Stimulated activated naive CD8-positive, alpha-beta T cell treated with anti-CD3 and anti-CD28 coated beads, Interleukin-15, Interleukin-2, amounts not matched to agents 100 U/mL and 50 U/mL, for 24 hours (primary cell): ENCODE measurements around the gene CHD8.
"Not testable (repeated sequence)": the region's sequence is repeated elsewhere in the genome, so short reads cannot be mapped to it uniquely, and the experiment has no call there.

Experiments used
- ATAC-seq: fragments of 150-1000 bp; cut with Tn5 transposase; one replicate; pipeline ENCODE4 v1.10.0; 2021
- DNase-seq: peaks from one replicate; pipeline ENCODE4 v3.0.0; 2021

The CHD8 gene

GRCh38 chr14:21455912-21456667 is at the start of gene CHD8:
Gene CHD8 (minus strand): TSS chr14:21456123. CDS start chr14:21431643, 24,480 bp downstream.
- DNase-seq (peak; percentile 98), ATAC-seq (peak; percentile 99)

GRCh38 chr14:21505012-21505553 is 49.2 kb upstream of the CHD8 start:
- ATAC-seq (peak; percentile 67), DNase-seq (no peak)

GRCh38 chr14:21503376-21503775 is 47.5 kb upstream of the CHD8 start:
- DNase-seq (no peak), ATAC-seq (no peak)

GRCh38 chr14:21501568-21501967 is 45.6 kb upstream of the CHD8 start:
- DNase-seq = no peak
- no peak for ATAC-seq

GRCh38 chr14:21498540-21499526 is 42.9 kb upstream of the CHD8 start:
- ATAC-seq (peak; percentile 50), DNase-seq (no peak)

GRCh38 chr14:21496453-21496852 is 40.5 kb upstream of the CHD8 start:
- ATAC-seq (no peak), DNase-seq (no peak)

- no peak for DNase-seq
- no peak for ATAC-seq
These were observed 39.2 kb upstream of the CHD8 start for GRCh38 chr14:21494902-21495762.

GRCh38 chr14:21486640-21487087 is 30.7 kb upstream of the CHD8 start:
- no peak for ATAC-seq
- DNase-seq = no peak

- ATAC-seq = peak; percentile 100
These were observed 21.2 kb upstream of the CHD8 start, which contains the start of the genes RAB2B and TOX4 for GRCh38 chr14:21476925-21477681. Gene RAB2B (minus strand): TSS chr14:21476959. CDS start chr14:21476872, 87 bp downstream. Gene TOX4 (plus strand): TSS chr14:21477195. CDS start chr14:21477279, 84 bp downstream.

GRCh38 chr14:21476523-21476924 is 20.6 kb upstream of the CHD8 start:
- DNase-seq (peak; percentile 88), ATAC-seq (peak; percentile 51)

More at GRCh38 chr14:21476925-21477681, 21.2 kb upstream of the CHD8 start, which contains the start of the genes RAB2B and TOX4:
- DNase-seq = peak; percentile 92

GRCh38 chr14:21475767-21476522 is 20.0 kb upstream of the CHD8 start:
- DNase-seq = no peak
- no peak for ATAC-seq

GRCh38 chr14:21467616-21468015 is 11.7 kb upstream of the CHD8 start:
- no peak for DNase-seq
- ATAC-seq = peak; percentile 32

GRCh38 chr14:21455592-21455911 is 371 bp downstream of the CHD8 start:
- ATAC-seq = peak; percentile 12
- no peak for DNase-seq

GRCh38 chr14:21454843-21455544 is 929 bp downstream of the CHD8 start:
- ATAC-seq = no peak
- DNase-seq = no peak

GRCh38 chr14:21449899-21450216 is 6.1 kb downstream of the CHD8 start:
- DNase-seq = no peak
- ATAC-seq = no peak

GRCh38 chr14:21442657-21443056 is 13.3 kb downstream of the CHD8 start:
- DNase-seq, ATAC-seq: not testable (repeated sequence)

GRCh38 chr14:21440859-21441258 is 15.1 kb downstream of the CHD8 start:
- ATAC-seq (no peak), DNase-seq (no peak)

GRCh38 chr14:21437063-21437901 is 18.6 kb downstream of the CHD8 start:
- peak; percentile 100 for ATAC-seq
- DNase-seq = peak; percentile 100
